Measurements from ENCODE around the gene TLE6. TPM values are rescaled to one million over a fixed set of nuclear protein-coding genes. Genes with fewer than 3 reads are reported as not detected.
"Not testable (repeated sequence)": the region's sequence is repeated elsewhere in the genome, so short reads cannot be mapped to it uniquely, and the experiment has no call there.

The TLE6 gene
- total RNA-seq, 1 donor from 2014 or later, result 0.55 TPM

- Mint-ChIP-seq H3K9me3 (ENCODE audit: low read depth) (no peaks in the 10 kb centered on the region), H3K27me3 (ENCODE audit: low read depth) (peaks cover 6% of the 10 kb centered on the region)
Measured at GRCh38 chr19:2986951-2987524, 9.7 kb downstream of the TLE6 start.

GRCh38 chr19:2987797-2988196, 10.4 kb downstream of the TLE6 start:
- TF ChIP-seq CTCF (IDR thresholded peaks at IDR 0.05), result no peak
- Mint-ChIP-seq H3K4me3 (ENCODE audit: unreplicated experiment) (no peak overlapping the region), H3K27me3 (ENCODE audit: low read depth) (peaks cover 6% of the 10 kb centered on the region), H3K9me3 (ENCODE audit: low read depth) (no peaks in the 10 kb centered on the region), H3K27ac (ENCODE audit: unreplicated experiment) (no peak overlapping the region), H3K4me1 (ENCODE audit: low read depth) (peaks cover 22% of the 10 kb centered on the region), H3K36me3 (ENCODE audit: low read depth) (no peaks in the 10 kb centered on the region)
- DNase-seq (ENCODE audit: low spot score), result no peak

More at GRCh38 chr19:2986951-2987524, 9.7 kb downstream of the TLE6 start:
- Mint-ChIP-seq H3K27ac (ENCODE audit: unreplicated experiment) (no peak overlapping the region), H3K4me1 (ENCODE audit: low read depth) (peaks cover 27% of the 10 kb centered on the region), H3K4me3 (ENCODE audit: unreplicated experiment) (no peak overlapping the region), H3K36me3 (ENCODE audit: low read depth) (no peaks in the 10 kb centered on the region)
- DNase-seq (ENCODE audit: low spot score), result no peak
- no peak for TF ChIP-seq CTCF (IDR thresholded peaks at IDR 0.05)

- Mint-ChIP-seq H3K27me3 (ENCODE audit: low read depth) (peaks cover 7% of the 10 kb centered on the region), H3K9me3 (ENCODE audit: low read depth) (no peaks in the 10 kb centered on the region), H3K36me3 (ENCODE audit: low read depth) (no peaks in the 10 kb centered on the region), H3K4me3 (ENCODE audit: unreplicated experiment) (no peak overlapping the region), H3K4me1 (ENCODE audit: low read depth) (peaks cover 14% of the 10 kb centered on the region), H3K27ac (ENCODE audit: unreplicated experiment) (no peak overlapping the region)
- TF ChIP-seq CTCF (IDR thresholded peaks at IDR 0.05), result no peak
- no peak for DNase-seq (ENCODE audit: low spot score)
Measured at GRCh38 chr19:2988568-2988967, 11.2 kb downstream of the TLE6 start.

GRCh38 chr19:2989236-2989946, 12.0 kb downstream of the TLE6 start:
- Mint-ChIP-seq H3K4me3 (ENCODE audit: unreplicated experiment) (no peak overlapping the region), H3K27ac (ENCODE audit: unreplicated experiment) (no peak overlapping the region), H3K36me3 (ENCODE audit: low read depth) (no peaks in the 10 kb centered on the region), H3K27me3 (ENCODE audit: low read depth) (peaks cover 7% of the 10 kb centered on the region), H3K9me3 (ENCODE audit: low read depth) (no peaks in the 10 kb centered on the region), H3K4me1 (ENCODE audit: low read depth) (peaks cover 6% of the 10 kb centered on the region)
- TF ChIP-seq CTCF (IDR thresholded peaks at IDR 0.05), result no peak
- no peak for DNase-seq (ENCODE audit: low spot score)

- H3K36me3 Mint-ChIP-seq (ENCODE audit: low read depth); DNase-seq (ENCODE audit: low spot score); H3K27ac Mint-ChIP-seq (ENCODE audit: unreplicated experiment); H3K9me3 Mint-ChIP-seq (ENCODE audit: low read depth); H3K4me1 Mint-ChIP-seq (ENCODE audit: low read depth); H3K4me3 Mint-ChIP-seq (ENCODE audit: unreplicated experiment); H3K27me3 Mint-ChIP-seq (ENCODE audit: low read depth): not testable (repeated sequence)
Measured at GRCh38 chr19:2992333-2992732, 15.0 kb downstream of the TLE6 start.

- Mint-ChIP-seq H3K27ac (ENCODE audit: unreplicated experiment) (no peak overlapping the region), H3K9me3 (ENCODE audit: low read depth) (no peaks in the 10 kb centered on the region), H3K36me3 (ENCODE audit: low read depth) (peaks cover 2% of the 10 kb centered on the region), H3K27me3 (ENCODE audit: low read depth) (peaks cover 9% of the 10 kb centered on the region), H3K4me3 (ENCODE audit: unreplicated experiment) (no peak overlapping the region), H3K4me1 (ENCODE audit: low read depth) (no peaks in the 10 kb centered on the region)
- no peak for DNase-seq (ENCODE audit: low spot score)
- no peak for TF ChIP-seq CTCF (IDR thresholded peaks at IDR 0.05)
Measured at GRCh38 chr19:2992958-2993357, 15.6 kb downstream of the TLE6 start.

Measured in chondrocyte (in vitro differentiated cells).